ENCODE results near the gene STRN3.

- TF ChIP-seq CTCF (IDR thresholded peaks at IDR 0.05) (no peak), POLR2A (IDR thresholded peaks at IDR 0.05) (no peak)
Observed at GRCh38 chr14:31047503-31047902, 21.3 kb upstream of the STRN3 start.
